ENCODE data around the gene LMX1B.

The LMX1B gene

DNA sequence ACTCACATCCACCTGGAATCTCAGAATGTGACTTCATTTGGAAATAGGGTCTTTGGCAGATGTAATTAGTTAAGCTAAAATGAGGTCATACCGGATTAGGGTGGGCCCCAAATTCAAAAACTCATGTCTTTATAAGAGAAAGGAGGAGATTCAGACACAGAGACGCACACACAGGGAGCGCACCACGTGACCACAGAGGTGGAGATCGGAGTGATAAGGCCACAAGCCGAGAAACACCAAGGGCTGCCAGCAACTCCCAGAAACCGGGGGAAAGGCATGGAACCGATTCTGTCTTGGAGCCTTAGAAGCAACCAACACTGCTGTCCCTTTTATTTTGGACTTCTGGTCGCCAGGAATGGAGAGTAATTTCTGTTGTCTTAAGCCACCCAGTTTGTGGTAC, 31.8 kb upstream of the LMX1B start:
- no peak overlapping the region for H3K4me3 ChIP-seq (ENCODE audit: low read depth, low read length)
- TF ChIP-seq, protein P1, sequence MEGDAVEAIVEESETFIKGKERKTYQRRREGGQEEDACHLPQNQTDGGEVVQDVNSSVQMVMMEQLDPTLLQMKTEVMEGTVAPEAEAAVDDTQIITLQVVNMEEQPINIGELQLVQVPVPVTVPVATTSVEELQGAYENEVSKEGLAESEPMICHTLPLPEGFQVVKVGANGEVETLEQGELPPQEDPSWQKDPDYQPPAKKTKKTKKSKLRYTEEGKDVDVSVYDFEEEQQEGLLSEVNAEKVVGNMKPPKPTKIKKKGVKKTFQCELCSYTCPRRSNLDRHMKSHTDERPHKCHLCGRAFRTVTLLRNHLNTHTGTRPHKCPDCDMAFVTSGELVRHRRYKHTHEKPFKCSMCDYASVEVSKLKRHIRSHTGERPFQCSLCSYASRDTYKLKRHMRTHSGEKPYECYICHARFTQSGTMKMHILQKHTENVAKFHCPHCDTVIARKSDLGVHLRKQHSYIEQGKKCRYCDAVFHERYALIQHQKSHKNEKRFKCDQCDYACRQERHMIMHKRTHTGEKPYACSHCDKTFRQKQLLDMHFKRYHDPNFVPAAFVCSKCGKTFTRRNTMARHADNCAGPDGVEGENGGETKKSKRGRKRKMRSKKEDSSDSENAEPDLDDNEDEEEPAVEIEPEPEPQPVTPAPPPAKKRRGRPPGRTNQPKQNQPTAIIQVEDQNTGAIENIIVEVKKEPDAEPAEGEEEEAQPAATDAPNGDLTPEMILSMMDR (conservative IDR thresholded peaks at IDR 0.05; ENCODE audit: low read depth, low read length) = no peak
- no peak for DNase-seq (ENCODE audit: low read depth)

DNA sequence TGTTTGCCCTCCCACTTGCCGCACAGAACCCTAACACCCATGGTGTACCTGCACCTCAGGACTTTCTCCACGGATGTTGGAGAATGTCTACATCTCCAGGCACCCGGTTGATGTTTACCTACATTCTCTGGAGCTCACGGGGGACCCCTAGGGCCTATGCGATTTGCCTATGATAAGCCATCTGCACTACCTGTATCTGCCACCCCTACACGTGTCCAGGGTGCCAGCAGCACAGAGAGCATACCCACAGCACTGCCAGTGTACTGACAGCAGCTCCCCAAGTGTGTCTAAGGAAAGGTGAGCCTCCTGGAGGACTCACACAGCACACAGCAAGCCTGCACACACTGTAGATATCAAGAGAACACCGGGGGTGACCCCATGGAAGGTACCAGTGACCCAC, 31.3 kb upstream of the LMX1B start:
- no peak for DNase-seq (ENCODE audit: low read depth)
- TF ChIP-seq, protein P1 (conservative IDR thresholded peaks at IDR 0.05; ENCODE audit: low read depth, low read length) = no peak
- no peak overlapping the region for H3K4me3 ChIP-seq (ENCODE audit: low read depth, low read length)

DNA sequence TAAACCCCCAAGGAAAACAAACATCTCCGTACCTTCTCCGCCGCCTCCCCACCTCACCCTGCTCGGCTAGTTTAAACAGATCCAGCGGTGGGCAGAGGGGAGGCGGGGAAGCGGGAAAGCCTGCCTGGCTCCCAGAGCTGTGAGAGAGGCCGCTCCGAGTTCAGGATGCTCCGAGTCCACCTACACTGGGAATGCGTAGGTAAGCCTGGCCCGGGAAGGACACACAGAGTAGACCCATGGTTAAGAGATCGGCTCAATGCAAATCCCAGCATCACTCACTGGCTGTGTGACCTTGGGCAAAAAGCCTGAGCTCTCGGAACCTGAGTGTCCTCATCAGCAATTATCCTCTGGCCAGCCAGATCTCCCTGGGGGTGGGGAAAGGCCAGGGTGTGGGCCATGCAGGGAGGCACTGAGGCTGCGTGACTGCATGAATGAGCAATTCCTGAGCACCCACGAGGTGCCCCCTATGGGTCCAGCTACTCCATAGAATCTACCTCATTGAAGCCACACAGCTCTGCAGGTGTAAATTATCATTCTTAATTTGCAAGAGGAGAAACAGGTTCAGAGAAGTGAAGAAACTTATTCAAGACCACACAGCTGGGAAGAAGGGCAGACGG, 30.5 kb upstream of the LMX1B start:
- TF ChIP-seq, protein P1 (conservative IDR thresholded peaks at IDR 0.05; ENCODE audit: low read depth, low read length) = peak; percentile 10
- H3K4me3 ChIP-seq (ENCODE audit: low read depth, low read length) = no peak overlapping the region
- no peak for DNase-seq (ENCODE audit: low read depth)

DNA sequence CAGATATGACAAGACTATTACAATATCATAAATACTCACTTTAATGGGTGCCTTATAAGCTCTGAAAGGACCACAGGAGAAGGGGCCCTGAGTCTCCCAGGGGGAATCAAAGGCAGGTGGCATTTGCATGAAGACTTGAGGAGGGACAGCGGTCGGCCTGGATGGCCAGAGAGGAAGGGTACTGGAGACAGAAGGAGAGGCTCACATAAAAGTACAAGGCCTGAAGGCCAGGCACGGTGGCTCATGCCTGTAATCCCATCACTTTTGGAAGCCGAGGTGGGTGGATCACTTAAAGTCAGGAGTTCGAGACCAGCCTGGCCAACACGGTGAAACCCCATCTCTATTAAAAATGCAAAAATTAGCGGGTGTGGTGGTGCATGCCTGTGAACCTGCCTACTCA, 29.1 kb upstream of the LMX1B start:
- no peak overlapping the region for H3K4me3 ChIP-seq (ENCODE audit: low read depth, low read length)
- TF ChIP-seq, protein P1 (conservative IDR thresholded peaks at IDR 0.05; ENCODE audit: low read depth, low read length) = no peak
- no peak for DNase-seq (ENCODE audit: low read depth)

DNA sequence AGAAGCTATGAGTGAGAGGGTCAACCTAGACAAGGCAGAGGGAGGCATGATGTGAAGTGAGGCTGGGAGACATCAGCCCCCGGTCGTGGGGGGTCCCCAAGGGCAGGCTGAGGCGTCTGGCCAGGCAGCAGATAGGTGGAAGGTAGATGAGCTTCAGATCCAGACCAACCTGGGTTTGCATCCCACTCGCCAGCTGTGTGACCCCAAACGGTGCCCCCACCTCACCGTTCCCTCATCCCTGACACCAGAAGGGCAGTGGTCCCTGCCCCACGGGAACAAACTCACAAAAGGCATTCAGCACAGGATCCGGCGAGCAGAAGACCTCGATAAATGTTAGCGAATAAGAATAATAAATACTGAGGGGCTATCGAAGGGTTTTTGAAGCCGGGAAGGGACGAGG, 27.5 kb upstream of the LMX1B start:
- no peak overlapping the region for H3K4me3 ChIP-seq (ENCODE audit: low read depth, low read length)
- no peak for DNase-seq (ENCODE audit: low read depth)
- TF ChIP-seq, protein P1 (conservative IDR thresholded peaks at IDR 0.05; ENCODE audit: low read depth, low read length) = no peak

DNA sequence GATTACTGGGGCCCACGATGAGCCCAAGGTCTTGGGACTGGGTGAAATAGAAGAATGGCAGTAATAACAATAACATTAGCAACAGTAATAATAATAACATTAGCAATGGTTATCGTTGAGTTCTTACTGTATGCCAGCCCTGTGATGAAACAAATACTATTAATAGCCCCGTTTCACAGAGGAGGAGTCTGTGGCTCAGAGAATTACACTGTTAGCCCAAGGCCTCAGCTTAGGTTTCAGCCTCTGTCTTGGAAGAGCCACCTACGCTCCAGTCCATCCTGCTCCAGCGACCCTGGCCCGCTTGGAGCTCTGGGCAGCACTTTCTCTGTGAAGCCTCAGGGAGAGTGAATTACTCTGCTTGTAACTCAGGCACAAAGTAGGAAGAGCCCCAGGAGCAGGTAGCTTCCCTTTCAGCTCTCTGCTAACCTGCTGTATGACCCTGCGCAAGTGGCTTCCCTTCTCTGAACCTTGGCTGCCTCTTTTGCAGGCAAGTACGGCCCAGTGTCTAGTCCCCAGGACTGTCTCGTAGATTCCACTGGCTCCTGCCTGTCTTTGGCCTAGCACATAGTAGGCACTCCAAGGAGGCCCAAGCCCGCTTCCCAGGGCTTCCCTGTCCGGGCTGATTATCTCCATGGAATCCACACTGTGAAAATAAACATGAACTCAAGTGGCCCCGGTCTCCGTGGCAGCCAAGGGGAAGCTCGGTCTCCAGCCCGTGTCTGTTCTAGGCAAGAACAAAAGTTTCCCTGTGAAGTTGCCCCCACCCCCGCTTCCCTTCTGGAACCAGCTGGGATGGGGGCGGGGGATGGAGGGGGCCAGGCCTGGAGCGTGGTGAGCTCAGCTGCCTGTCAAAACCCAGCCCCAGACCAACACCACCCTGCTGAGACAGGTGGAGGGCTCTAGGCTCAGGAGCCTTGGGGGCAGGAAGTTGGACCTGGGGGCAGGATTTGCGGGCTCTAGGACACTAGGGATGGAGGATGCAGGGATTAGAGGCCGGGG, 26.2 kb upstream of the LMX1B start:
- DNase-seq (ENCODE audit: low read depth) = peak; percentile 37
- H3K4me3 ChIP-seq (ENCODE audit: low read depth, low read length) = no peak overlapping the region
- TF ChIP-seq, protein P1 (conservative IDR thresholded peaks at IDR 0.05; ENCODE audit: low read depth, low read length) = no peak
